Sigmoid colon (tissue), 7 donors: Measurements from ENCODE around the gene WBP2. TPM values are rescaled to one million over a fixed set of nuclear protein-coding genes. Genes with fewer than 3 reads are reported as not detected.

Source experiments
- DNase-seq: peaks from one replicate; pipeline ENCODE4 v3.0.0-alpha.2; 2019
- H3K27ac ChIP-seq, 4 donors: fragments of 200-600 bp; sonication (generic); one replicate each; pipeline ENCODE4 v1.5.1; 2016 to 2019; ENCODE audit warnings: mild to moderate bottlenecking in 1 of 4
- H3K27me3 ChIP-seq, 3 donors: fragments of 200-600 bp; sonication (generic); one replicate each; pipeline ENCODE4 v1.5.1; 2019; ENCODE audit warnings: mild to moderate bottlenecking in 1 of 3
- H3K36me3 ChIP-seq, 4 donors: fragments of 200-600 bp; sonication (generic); one replicate each; pipeline ENCODE4 v1.5.1; 2016 to 2019
- H3K4me1 ChIP-seq, 4 donors: fragments of 200-600 bp; sonication (generic); one replicate each; pipeline ENCODE4 v1.5.1; 2017 to 2019
- H3K4me3 ChIP-seq, 4 donors: fragments of 200-600 bp; sonication (generic); one replicate each; pipeline ENCODE4 v1.5.1; 2017 to 2019; ENCODE audit warnings: mild to moderate bottlenecking in 2 of 4, moderate library complexity in 1 of 4
- H3K9me3 ChIP-seq, 4 donors: fragments of 200-600 bp in 3 of 4; sonication (generic) in 3 of 4; one replicate each; pipeline versions ENCODE4 v1.5.1 to v1.6.1; 2013 to 2019
- CTCF ChIP-seq, 4 experiments: fragments of 450-650 bp in 3 of 4; fragments of 200-600 bp in 1 of 4; IDR thresholded peaks; one replicate each; pipeline ENCODE4 v1.5.1; 2016 to 2019; ENCODE audit warnings: antibody characterized with exemption in 4 of 4, mild to moderate bottlenecking in 3 of 4, moderate library complexity in 2 of 4
- EP300 ChIP-seq, 4 donors: sonication (generic); formaldehyde crosslinking; IDR thresholded peaks; one replicate each; pipeline ENCODE4 v1.6.1; 2017; ENCODE audit warnings: antibody characterized with exemption in 4 of 4
- POLR2A ChIP-seq, 2 donors: fragments of 450-650 bp; IDR thresholded peaks; one replicate each; pipeline ENCODE4 v1.6.1; 2016; ENCODE audit warnings: antibody characterized with exemption in 2 of 2, mild to moderate bottlenecking in 2 of 2, moderate library complexity in 2 of 2
- POLR2AphosphoS5 ChIP-seq, 4 donors: sonication (generic); formaldehyde crosslinking; IDR thresholded peaks; one replicate each; pipeline ENCODE4 v1.6.1; 2017; ENCODE audit warnings: antibody characterized with exemption in 4 of 4
- WGBS, 2 donors: extraction: QIAGEN DNeasy Blood & Tissue Kit; methylation state at CpG; one replicate each; pipeline ENCODE4 v1.1.7; 2013; 5-methylcytosine and 5-hydroxymethylcytosine counted together
- intact Hi-C: fragments of 100-400 bp; cut with DNase I; formaldehyde crosslinking; loops from one replicate; pipeline ENCODE4 v1.15.1; 2023
- polyA plus RNA-seq, 3 donors: library from polyadenylated mRNA; stranded (reverse); fragments of 200-250 nt; gene quantifications; one replicate each; pipeline ENCODE4 v1.2.3, GENCODE V29; 2013
- total RNA-seq, 4 donors: library from RNA; depleted of rRNA; stranded (reverse); fragments of >200 nt; gene quantifications; one replicate each; pipeline ENCODE4 v1.1.0, GENCODE V29; 2016
- donor health status: healthy with polysubstance abuse.
- donor health status: Bipolar disorder and iron deficiency.
- donor health status: healthy.

The WBP2 gene
- total and polyA plus RNA-seq, 7 donors: 44.2 to 110 (median 73.1) TPM

GRCh38 chr17:75820094-75821080, 34.7 kb downstream of the WBP2 start:
- intact Hi-C loops: loop anchor here (10.0 kb wide), 1 partner anchor 264 kb away; no protein-coding TSS in a partner anchor
- no peaks in the 10 kb centered on the region for H3K27me3 ChIP-seq
- H3K4me1 ChIP-seq: peaks cover 0 to 5% (median 0%) of the 10 kb centered on the region in 4 donors
- H3K27ac ChIP-seq: no peak overlapping the region
- 87 to 89% methylated on average over 21 of the region's 21 CpGs for WGBS, 2 donors
- no peak overlapping the region for H3K4me3 ChIP-seq
- TF ChIP-seq EP300 (IDR thresholded peaks at IDR 0.05): no peak
- H3K36me3 ChIP-seq: peaks cover 59 to 100% (median 61%) of the 10 kb centered on the region in 4 donors
- H3K9me3 ChIP-seq: no peaks in the 10 kb centered on the region
- no peak for DNase-seq

- WGBS, 2 donors: 76 to 87% methylated on average over 16 of the region's 16 CpGs
- Histone ChIP-seq H3K4me3 (no peak overlapping the region), H3K9me3 (no peaks in the 10 kb centered on the region), H3K27ac (no peak overlapping the region), H3K4me1 (peaks cover 0 to 5% (median 0%) of the 10 kb centered on the region in 4 donors), H3K27me3 (no peaks in the 10 kb centered on the region), H3K36me3 (peaks cover 59 to 100% (median 67%) of the 10 kb centered on the region in 4 donors)
- TF ChIP-seq EP300 (IDR thresholded peaks at IDR 0.05) (no peak), POLR2A (IDR thresholded peaks at IDR 0.05) (no peak), POLR2AphosphoS5 (IDR thresholded peaks at IDR 0.05) (no peak), CTCF (IDR thresholded peaks at IDR 0.05) (no peak)
- intact Hi-C loops: loop anchor here (10.0 kb wide), 1 partner anchor 265 kb away; no protein-coding TSS in a partner anchor
- no peak for DNase-seq
Observed at GRCh38 chr17:75819678-75820077, 35.5 kb downstream of the WBP2 start.

GRCh38 chr17:75819116-75819515, 36.0 kb downstream of the WBP2 start:
- WGBS, 2 donors: 88 to 92% methylated on average over 7 of the region's 7 CpGs
- intact Hi-C loops: no loop called here
- Histone ChIP-seq H3K36me3 (peaks cover 59 to 100% (median 66%) of the 10 kb centered on the region in 4 donors), H3K9me3 (no peaks in the 10 kb centered on the region), H3K27me3 (no peaks in the 10 kb centered on the region), H3K4me1 (peaks cover 0 to 5% (median 0%) of the 10 kb centered on the region in 4 donors), H3K4me3 (no peak overlapping the region), H3K27ac (no peak overlapping the region)
- DNase-seq: no peak
- TF ChIP-seq CTCF (IDR thresholded peaks at IDR 0.05) (no peak), POLR2A (IDR thresholded peaks at IDR 0.05) (no peak), EP300 (IDR thresholded peaks at IDR 0.05) (no peak), POLR2AphosphoS5 (IDR thresholded peaks at IDR 0.05) (no peak)

GRCh38 chr17:75818326-75818885, 36.7 kb downstream of the WBP2 start:
- intact Hi-C loops: no loop called here
- H3K4me1 ChIP-seq: peaks cover 0 to 5% (median 0%) of the 10 kb centered on the region in 4 donors
- H3K9me3 ChIP-seq: no peaks in the 10 kb centered on the region
- no peaks in the 10 kb centered on the region for H3K27me3 ChIP-seq
- TF ChIP-seq CTCF (IDR thresholded peaks at IDR 0.05): no peak
- no peak for TF ChIP-seq POLR2A (IDR thresholded peaks at IDR 0.05)
- no peak for TF ChIP-seq EP300 (IDR thresholded peaks at IDR 0.05)
- TF ChIP-seq POLR2AphosphoS5 (IDR thresholded peaks at IDR 0.05): no peak
- H3K4me3 ChIP-seq: no peak overlapping the region
- 96 to 97% methylated on average over 16 of the region's 16 CpGs for WGBS, 2 donors
- H3K27ac ChIP-seq: no peak overlapping the region
- DNase-seq: no peak
- H3K36me3 ChIP-seq: peaks cover 59 to 100% (median 67%) of the 10 kb centered on the region in 4 donors

- intact Hi-C loops: no loop called here
- WGBS, 2 donors: 95% methylated on average over 6 of the region's 6 CpGs
- Histone ChIP-seq H3K4me1 (peaks cover 0 to 5% (median 0%) of the 10 kb centered on the region in 4 donors), H3K4me3 (no peak overlapping the region), H3K36me3 (peaks cover 63 to 100% (median 70%) of the 10 kb centered on the region in 4 donors), H3K27ac (no peak overlapping the region), H3K9me3 (no peaks in the 10 kb centered on the region), H3K27me3 (no peaks in the 10 kb centered on the region)
- no peak for TF ChIP-seq EP300 (IDR thresholded peaks at IDR 0.05)
- TF ChIP-seq POLR2AphosphoS5 (IDR thresholded peaks at IDR 0.05): no peak
- TF ChIP-seq CTCF (IDR thresholded peaks at IDR 0.05): no peak
- no peak for DNase-seq
Observed at GRCh38 chr17:75817571-75817970, 37.6 kb downstream of the WBP2 start.
